GM23338 (cell line): ENCODE data around the gene JAKMIP2. TPM values are rescaled to one million over a fixed set of nuclear protein-coding genes. Genes with fewer than 3 reads are reported as not detected.

Experiments used
- ATAC-seq: fragments of 200-7000 bp; cut with Tn5 transposase; 3 replicates; pipeline ENCODE4 v1.9.1; 2020
- DNase-seq: peaks from one replicate; pipeline ENCODE4 v3.0.0-alpha.2; 2015; ENCODE audit warnings: low spot score
- H2AFZ ChIP-seq: fragments of 200-600 bp; sonication (generic); 2 replicates; pipeline ENCODE4 v1.8.0; 2016; ENCODE audit warnings: antibody characterized with exemption, mild to moderate bottlenecking, moderate library complexity
- H3F3A ChIP-seq: fragments of 200-600 bp; sonication (generic); replicated peaks from 2 replicates; pipeline ENCODE4 v1.8.0; 2017; ENCODE audit warnings: antibody characterized with exemption, mixed run types, low read depth
- H3K27ac ChIP-seq: fragments of 200-600 bp; sonication (generic); 2 replicates; pipeline ENCODE4 v1.6.1; 2016; ENCODE audit warnings: low read depth
- H3K27me3 ChIP-seq: fragments of 200-600 bp; sonication (generic); 2 replicates; pipeline ENCODE4 v1.8.0; 2016; ENCODE audit warnings: mild to moderate bottlenecking, mixed run types, moderate library complexity; ENCODE audit not compliant: insufficient read depth
- H3K36me3 ChIP-seq: fragments of 200-600 bp; sonication (generic); 2 replicates; pipeline ENCODE4 v1.8.0; 2016; ENCODE audit warnings: mild to moderate bottlenecking; ENCODE audit not compliant: insufficient read depth
- H3K4me1 ChIP-seq: fragments of 200-600 bp; sonication (generic); 2 replicates; pipeline ENCODE4 v1.8.0; 2016; ENCODE audit warnings: mild to moderate bottlenecking, moderate library complexity; ENCODE audit not compliant: insufficient read depth
- H3K4me2 ChIP-seq: fragments of 200-600 bp; sonication (generic); 2 replicates; pipeline ENCODE4 v1.7.1; 2017; ENCODE audit warnings: mixed run types
- H3K4me3 ChIP-seq: fragments of 200-600 bp; sonication (generic); 2 replicates; pipeline ENCODE4 v1.6.1; 2016; ENCODE audit warnings: mixed run types
- H3K79me2 ChIP-seq: fragments of 200-600 bp; sonication (generic); replicated peaks from 2 replicates; pipeline ENCODE4 v1.8.0; 2017; ENCODE audit warnings: mild to moderate bottlenecking; ENCODE audit not compliant: insufficient read depth
- H3K9me2 ChIP-seq: fragments of 200-600 bp; sonication (generic); 2 replicates; pipeline ENCODE4 v1.8.0; 2017; ENCODE audit not compliant: insufficient read depth
- H4K20me1 ChIP-seq: fragments of 200-600 bp; sonication (generic); replicated peaks from 2 replicates; pipeline ENCODE4 v1.8.0; 2017; ENCODE audit warnings: mild to moderate bottlenecking; ENCODE audit not compliant: insufficient read depth
- H3K27ac Mint-ChIP-seq: 2 replicates; pipeline ENCODE4 v1.8.0; 2020; ENCODE audit warnings: inconsistent platforms, mild to moderate bottlenecking, moderate library complexity, mixed read lengths
- H3K27me3 Mint-ChIP-seq: 3 replicates; pipeline ENCODE4 v1.8.0; 2022; ENCODE audit warnings: low read depth, mild to moderate bottlenecking, moderate library complexity, mixed read lengths, inconsistent platforms; ENCODE audit not compliant: insufficient read depth, poor library complexity
- H3K36me3 Mint-ChIP-seq: 3 replicates; pipeline ENCODE4 v1.8.0; 2021; ENCODE audit warnings: low read depth, mild to moderate bottlenecking, inconsistent platforms, moderate library complexity, mixed read lengths
- H3K4me1 Mint-ChIP-seq: 3 replicates; pipeline ENCODE4 v1.8.0; 2020; ENCODE audit warnings: mild to moderate bottlenecking, inconsistent platforms, mixed read lengths
- H3K4me3 Mint-ChIP-seq: 3 replicates; pipeline ENCODE4 v1.8.0; 2021; ENCODE audit warnings: moderate library complexity, mild to moderate bottlenecking, inconsistent platforms, mixed read lengths
- H3K9me3 Mint-ChIP-seq: 3 replicates; pipeline ENCODE4 v1.8.0; 2020; ENCODE audit warnings: moderate library complexity, mild to moderate bottlenecking, inconsistent platforms, mixed read lengths
- EZH2phosphoT487 ChIP-seq: fragments of 200-600 bp; sonication (generic); IDR thresholded peaks from one replicate; pipeline ENCODE4 v1.8.1; 2018; ENCODE audit warnings: antibody characterized with exemption; ENCODE audit not compliant: unreplicated experiment
- NANOG ChIP-seq: IDR thresholded peaks from 2 replicates; pipeline ENCODE4 v1.6.1; 2016; ENCODE audit warnings: antibody characterized with exemption, borderline replicate concordance
- POLR2AphosphoS5 ChIP-seq: IDR thresholded peaks from 2 replicates; pipeline ENCODE4 v1.6.1; 2016; ENCODE audit warnings: antibody characterized with exemption, low read depth
- REST ChIP-seq: IDR thresholded peaks from one replicate; pipeline ENCODE4 v1.6.1; 2018; ENCODE audit warnings: antibody characterized with exemption; ENCODE audit not compliant: unreplicated experiment
- STAT1 ChIP-seq: IDR thresholded peaks from one replicate; pipeline ENCODE4 v1.6.1; 2016; ENCODE audit warnings: antibody characterized with exemption; ENCODE audit not compliant: unreplicated experiment
- ZNF114 ChIP-seq: fragments of 250-450 bp; sonication (Bioruptor Pico); IDR thresholded peaks from 2 replicates; pipeline ENCODE4 v1.5.0; 2020; ENCODE audit warnings: mild to moderate bottlenecking, moderate library complexity
- polyA plus RNA-seq: library from polyadenylated mRNA; unstranded; fragments of >200 nt; fragmentation: Nextera tagmentation; extraction: Ambion mirVana; gene quantifications from 2 replicates; pipeline ENCODE4 v1.2.1, GENCODE V29; 2016
- total RNA-seq: library from RNA; depleted of rRNA; stranded (reverse); fragments of >200 nt; shearing (Covaris generic); gene quantifications from 2 replicates; pipeline ENCODE4 v1.2.3, GENCODE V29; 2014
- TF ChIP-seq, protein P1 (sequence below): IDR thresholded peaks from 2 replicates; pipeline ENCODE4 v1.6.1; 2016; ENCODE audit warnings: antibody characterized with exemption
- TF ChIP-seq, protein P2 (sequence below), 2 experiments: fragments of 200-600 bp in 1 of 2; sonication (generic) in 1 of 2; conservative IDR thresholded peaks; 2 replicates each; pipeline versions ENCODE4 v1.5.1 to v1.6.1; 2016 to 2017; ENCODE audit warnings: antibody characterized with exemption in 2 of 2, low read depth in 2 of 2, mild to moderate bottlenecking in 2 of 2, moderate library complexity in 1 of 2

Gene JAKMIP2
- total and polyA plus RNA-seq, 2 experiments from 2014 or later: 20.5 to 27.2 TPM

DNA sequence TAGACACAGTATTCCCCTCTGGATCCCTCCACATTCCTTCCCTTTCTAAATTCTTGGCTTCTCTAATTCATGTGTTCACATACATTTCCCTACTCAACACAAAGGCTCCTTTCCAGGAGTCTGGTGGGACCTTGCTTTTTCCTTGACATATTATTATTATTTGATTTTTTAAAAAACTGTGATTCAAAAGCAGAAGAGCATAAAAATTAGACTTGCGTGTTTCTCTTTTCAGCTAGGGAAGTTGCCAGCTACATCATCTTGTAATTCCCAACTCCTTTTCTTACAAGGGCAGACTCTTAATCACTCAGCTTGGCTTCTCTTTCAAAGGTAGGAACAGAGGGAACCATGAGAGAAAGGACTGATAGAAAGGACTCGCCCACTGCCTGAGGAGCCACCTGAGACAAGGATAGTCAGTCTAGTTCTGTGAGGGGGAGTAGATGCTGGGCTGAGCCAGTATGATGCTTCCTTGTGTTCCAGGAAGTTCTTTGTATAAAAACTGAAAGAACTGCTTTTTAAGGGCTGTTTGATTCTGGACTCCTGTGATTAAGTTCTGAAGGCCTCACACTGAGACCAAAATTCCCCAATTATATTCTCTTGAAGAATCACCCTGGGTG is 221.7 kb downstream of the JAKMIP2 start (continued):
- TF ChIP-seq ZNF114 (CRISPR knock-in tag): no peak
- TF ChIP-seq NANOG: peak; percentile 89
- TF ChIP-seq, protein P1, sequence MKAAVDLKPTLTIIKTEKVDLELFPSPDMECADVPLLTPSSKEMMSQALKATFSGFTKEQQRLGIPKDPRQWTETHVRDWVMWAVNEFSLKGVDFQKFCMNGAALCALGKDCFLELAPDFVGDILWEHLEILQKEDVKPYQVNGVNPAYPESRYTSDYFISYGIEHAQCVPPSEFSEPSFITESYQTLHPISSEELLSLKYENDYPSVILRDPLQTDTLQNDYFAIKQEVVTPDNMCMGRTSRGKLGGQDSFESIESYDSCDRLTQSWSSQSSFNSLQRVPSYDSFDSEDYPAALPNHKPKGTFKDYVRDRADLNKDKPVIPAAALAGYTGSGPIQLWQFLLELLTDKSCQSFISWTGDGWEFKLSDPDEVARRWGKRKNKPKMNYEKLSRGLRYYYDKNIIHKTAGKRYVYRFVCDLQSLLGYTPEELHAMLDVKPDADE: no peak
- TF ChIP-seq REST: no peak
- TF ChIP-seq POLR2AphosphoS5: peak; percentile 73
- no peak for TF ChIP-seq STAT1
- no peak for TF ChIP-seq EZH2phosphoT487

DNA sequence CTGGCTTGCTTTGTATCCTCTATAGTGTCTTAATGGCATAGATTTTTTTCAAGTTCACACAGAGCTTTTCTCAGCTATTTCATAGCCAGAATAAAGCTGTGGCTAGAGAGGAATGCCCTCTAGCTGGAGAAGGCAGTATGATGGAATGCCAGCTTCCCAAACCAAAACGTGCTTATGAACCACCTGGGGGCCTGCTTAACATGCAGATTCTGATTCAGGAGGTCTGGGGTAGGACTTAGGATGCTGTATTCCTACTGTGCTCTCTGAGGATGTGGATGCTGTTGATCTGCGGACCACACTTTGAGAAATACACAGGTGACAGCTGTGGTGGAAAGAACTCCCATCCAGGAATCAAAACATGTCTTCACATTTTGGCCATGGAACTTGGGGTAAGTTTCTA is 222.8 kb downstream of the JAKMIP2 start:
- Histone ChIP-seq H3F3A (no peaks in the 10 kb centered on the region), H4K20me1 (no peaks in the 10 kb centered on the region), H3K4me1 (peaks cover 38% of the 10 kb centered on the region), H3K79me2 (peaks cover 42% of the 10 kb centered on the region), H3K4me2 (peak overlapping the region; percentile 73), H3K27me3 (no peaks in the 10 kb centered on the region), H2AFZ (no peak overlapping the region), H3K4me3 (peak overlapping the region; percentile 49), H3K36me3 (no peaks in the 10 kb centered on the region; the same call in 1 of the 2 replicates), H3K27ac (peak overlapping the region; percentile 97), H3K9me2 (no peaks in the 10 kb centered on the region)
- peak; percentile 70 for DNase-seq
- H3K9me3 Mint-ChIP-seq: no peaks in the 10 kb centered on the region
- no peak overlapping the region for H3K27ac Mint-ChIP-seq
- H3K27me3 Mint-ChIP-seq: peaks cover 3% of the 10 kb centered on the region
- H3K36me3 Mint-ChIP-seq: peaks cover 24% of the 10 kb centered on the region
- peak; percentile 36 for ATAC-seq
- peaks cover 54% of the 10 kb centered on the region for H3K4me1 Mint-ChIP-seq
- TF ChIP-seq ZNF114 (CRISPR knock-in tag) (no peak), POLR2AphosphoS5 (peak; percentile 55; the same call in 1 of the 2 replicates)
- TF ChIP-seq, protein P2, sequence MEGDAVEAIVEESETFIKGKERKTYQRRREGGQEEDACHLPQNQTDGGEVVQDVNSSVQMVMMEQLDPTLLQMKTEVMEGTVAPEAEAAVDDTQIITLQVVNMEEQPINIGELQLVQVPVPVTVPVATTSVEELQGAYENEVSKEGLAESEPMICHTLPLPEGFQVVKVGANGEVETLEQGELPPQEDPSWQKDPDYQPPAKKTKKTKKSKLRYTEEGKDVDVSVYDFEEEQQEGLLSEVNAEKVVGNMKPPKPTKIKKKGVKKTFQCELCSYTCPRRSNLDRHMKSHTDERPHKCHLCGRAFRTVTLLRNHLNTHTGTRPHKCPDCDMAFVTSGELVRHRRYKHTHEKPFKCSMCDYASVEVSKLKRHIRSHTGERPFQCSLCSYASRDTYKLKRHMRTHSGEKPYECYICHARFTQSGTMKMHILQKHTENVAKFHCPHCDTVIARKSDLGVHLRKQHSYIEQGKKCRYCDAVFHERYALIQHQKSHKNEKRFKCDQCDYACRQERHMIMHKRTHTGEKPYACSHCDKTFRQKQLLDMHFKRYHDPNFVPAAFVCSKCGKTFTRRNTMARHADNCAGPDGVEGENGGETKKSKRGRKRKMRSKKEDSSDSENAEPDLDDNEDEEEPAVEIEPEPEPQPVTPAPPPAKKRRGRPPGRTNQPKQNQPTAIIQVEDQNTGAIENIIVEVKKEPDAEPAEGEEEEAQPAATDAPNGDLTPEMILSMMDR (conservative IDR thresholded peaks at IDR 0.05; ENCODE audit: low read depth in 2 of 2): peak; percentile 35 to 65; a peak in 2 of 4 replicates
- peak overlapping the region; percentile 70 for H3K4me3 Mint-ChIP-seq
